HEK293T (cell line): ENCODE data around the gene FOSB.

Source experiments
- ARNT ChIP-seq: fragments of 450-650 bp; IDR thresholded peaks from 2 replicates; pipeline ENCODE4 v1.6.1; 2017; ENCODE audit warnings: mild to moderate bottlenecking
- BHLHE40 ChIP-seq: fragments of 450-650 bp; IDR thresholded peaks from 2 replicates; pipeline ENCODE4 v1.6.1; 2016; ENCODE audit warnings: mild to moderate bottlenecking, moderate library complexity, borderline replicate concordance
- CTBP1 ChIP-seq: fragments of 450-650 bp; IDR thresholded peaks from 2 replicates; pipeline ENCODE4 v1.6.1; 2016; ENCODE audit warnings: borderline replicate concordance
- ELF4 ChIP-seq: fragments of 450-650 bp; IDR thresholded peaks from 2 replicates; pipeline ENCODE4 v1.6.1; 2017; ENCODE audit warnings: antibody characterized with exemption
- FOXA1 ChIP-seq: fragments of 450-650 bp; IDR thresholded peaks from 2 replicates; pipeline ENCODE4 v1.6.1; 2016; ENCODE audit warnings: mild to moderate bottlenecking
- FOXK2 ChIP-seq: fragments of 450-650 bp; IDR thresholded peaks from 2 replicates; pipeline ENCODE4 v1.6.1; 2016; ENCODE audit warnings: mild to moderate bottlenecking
- HDGF ChIP-seq: fragments of 450-650 bp; IDR thresholded peaks from 2 replicates; pipeline ENCODE4 v1.6.1; 2017; ENCODE audit warnings: antibody characterized with exemption, borderline replicate concordance
- LEF1 ChIP-seq: fragments of 450-650 bp; IDR thresholded peaks from 2 replicates; pipeline ENCODE4 v1.6.1; 2017; ENCODE audit warnings: mild to moderate bottlenecking, borderline replicate concordance
- PKNOX1 ChIP-seq: fragments of 450-650 bp; IDR thresholded peaks from 2 replicates; pipeline ENCODE4 v1.6.1; 2016
- SUZ12 ChIP-seq: fragments of 450-650 bp; IDR thresholded peaks from 2 replicates; pipeline ENCODE4 v1.6.1; 2016; ENCODE audit warnings: mild to moderate bottlenecking
- TARDBP ChIP-seq: fragments of 450-650 bp; IDR thresholded peaks from 2 replicates; pipeline ENCODE4 v1.6.1; 2016

DNA sequence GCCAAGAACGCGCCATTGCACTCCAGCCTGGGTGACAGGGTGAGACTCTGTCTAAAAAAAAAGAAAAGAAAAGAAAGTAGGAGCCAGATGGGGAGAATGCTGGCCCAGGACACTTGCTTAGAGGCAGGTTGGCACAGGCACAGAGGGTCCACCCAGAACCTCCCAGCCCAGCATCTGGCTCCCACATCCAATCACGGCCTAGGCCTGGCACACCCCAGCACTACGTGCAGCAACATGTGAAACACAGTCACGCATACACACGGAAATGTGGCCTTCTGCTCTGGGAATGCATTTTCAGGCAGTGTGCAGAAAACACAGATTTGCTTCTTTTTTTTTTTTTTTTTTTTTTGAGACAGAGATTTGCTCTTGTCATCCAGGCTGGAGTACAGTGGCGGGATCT is 20.9 kb upstream of the FOSB start:
- no peak for TF ChIP-seq FOXA1
- no peak for TF ChIP-seq SUZ12
- TF ChIP-seq BHLHE40 = no peak
- TF ChIP-seq TARDBP = no peak
- TF ChIP-seq ARNT = no peak
- no peak for TF ChIP-seq LEF1
- TF ChIP-seq CTBP1 = no peak
- no peak for TF ChIP-seq PKNOX1
- TF ChIP-seq FOXK2 = no peak
- no peak for TF ChIP-seq HDGF
- no peak for TF ChIP-seq ELF4
